ENCODE measurements around the gene LEPROT.

LEPROT gene

GRCh38 chr1:65478379-65479026 lies 58.0 kb downstream of the LEPROT start:
- no peak for DNase-seq

DNA sequence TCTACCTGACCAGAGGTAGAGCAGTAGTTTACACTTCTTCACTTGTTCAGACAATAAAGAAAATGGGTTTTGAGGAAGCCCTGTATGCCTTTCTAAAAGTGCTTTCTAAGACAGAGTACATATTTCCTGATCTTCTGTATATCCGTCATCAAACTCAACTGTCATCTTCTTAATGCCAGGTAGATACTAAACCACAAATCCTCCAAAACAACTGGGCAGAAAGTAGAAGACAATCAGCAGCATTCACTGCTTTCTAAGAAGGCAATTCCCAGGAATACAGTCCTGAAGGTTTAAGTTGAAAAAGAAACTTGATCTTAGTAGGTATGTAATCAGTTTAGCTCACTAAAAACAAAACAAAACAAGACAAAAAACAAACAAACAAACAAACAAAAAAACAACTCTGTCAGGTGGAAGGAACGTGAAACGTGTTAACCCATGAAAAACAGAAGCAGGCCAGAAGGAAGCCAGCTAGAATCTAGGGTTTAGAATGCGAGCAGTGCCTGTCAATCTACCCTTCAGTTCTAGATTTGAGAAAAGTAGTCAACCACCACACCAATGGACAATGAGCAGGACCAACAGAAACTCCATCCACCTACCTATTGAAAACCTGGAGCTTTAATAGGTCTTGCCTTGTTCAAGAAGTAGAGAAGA lies 59.2 kb downstream of the LEPROT start:
- no peak for DNase-seq

GRCh38 chr1:65480684-65481405 lies 60.4 kb downstream of the LEPROT start:
- DNase-seq: no peak

GRCh38 chr1:65483993-65484754 lies 63.7 kb downstream of the LEPROT start:
- DNase-seq: no peak
